Thoracic aorta (tissue), 2 donors: Measurements from ENCODE around the gene MTMR1. TPM values are rescaled to one million over a fixed set of nuclear protein-coding genes. Genes with fewer than 3 reads are reported as not detected.

Source experiments
- ATAC-seq: fragments of 150-250 bp; one replicate; pipeline ENCODE4 v1.8.0; 2017; ENCODE audit warnings: low read depth; ENCODE audit not compliant: insufficient number of reproducible peaks, low FRiP score
- DNase-seq: peaks from one replicate; pipeline ENCODE4 v3.0.0-alpha.2; 2020; ENCODE audit warnings: low spot score
- H3K27ac ChIP-seq, 2 donors: fragments of 200-600 bp; sonication (generic); 1 replicate in 1 of 2; 2 replicates in 1 of 2; pipeline ENCODE4 v1.5.1; 2016; ENCODE audit warnings: mild to moderate bottlenecking in 2 of 2, moderate library complexity in 2 of 2
- H3K27me3 ChIP-seq: fragments of 200-600 bp; sonication (generic); replicated peaks from 2 replicates; pipeline ENCODE4 v1.6.0; 2016; ENCODE audit warnings: mild to moderate bottlenecking; ENCODE audit not compliant: insufficient read depth
- H3K36me3 ChIP-seq: fragments of 200-600 bp; sonication (generic); one replicate; pipeline ENCODE4 v1.5.1; 2016
- H3K4me1 ChIP-seq, 2 donors: fragments of 200-600 bp; sonication (generic); 1 replicate in 1 of 2; 2 replicates in 1 of 2; pipeline versions ENCODE4 v1.5.1 to v1.6.0; 2016; ENCODE audit warnings: low read depth in 2 of 2, mild to moderate bottlenecking in 1 of 2; ENCODE audit not compliant: control insufficient read depth in 1 of 2
- H3K4me3 ChIP-seq: fragments of 200-600 bp; sonication (generic); 2 replicates; pipeline ENCODE4 v1.5.1; 2016; ENCODE audit warnings: mild to moderate bottlenecking
- H3K9me3 ChIP-seq: fragments of 200-600 bp; sonication (generic); 2 replicates; pipeline ENCODE4 v1.5.1; 2016
- total RNA-seq, 2 donors: library from RNA; depleted of rRNA; stranded (reverse); fragments of >200 nt; gene quantifications; one replicate each; pipeline versions ENCODE4 v1.1.0 to v1.2.3, GENCODE V29; 2016
- TF ChIP-seq, protein P1 (sequence below): fragments of 200-600 bp; sonication (generic); IDR thresholded peaks from one replicate; pipeline ENCODE4 v1.5.1; 2019; ENCODE audit warnings: antibody characterized with exemption

The MTMR1 gene
- total RNA-seq, 2 donors from 2014 or later = 26.5 to 31.5 TPM

DNA sequence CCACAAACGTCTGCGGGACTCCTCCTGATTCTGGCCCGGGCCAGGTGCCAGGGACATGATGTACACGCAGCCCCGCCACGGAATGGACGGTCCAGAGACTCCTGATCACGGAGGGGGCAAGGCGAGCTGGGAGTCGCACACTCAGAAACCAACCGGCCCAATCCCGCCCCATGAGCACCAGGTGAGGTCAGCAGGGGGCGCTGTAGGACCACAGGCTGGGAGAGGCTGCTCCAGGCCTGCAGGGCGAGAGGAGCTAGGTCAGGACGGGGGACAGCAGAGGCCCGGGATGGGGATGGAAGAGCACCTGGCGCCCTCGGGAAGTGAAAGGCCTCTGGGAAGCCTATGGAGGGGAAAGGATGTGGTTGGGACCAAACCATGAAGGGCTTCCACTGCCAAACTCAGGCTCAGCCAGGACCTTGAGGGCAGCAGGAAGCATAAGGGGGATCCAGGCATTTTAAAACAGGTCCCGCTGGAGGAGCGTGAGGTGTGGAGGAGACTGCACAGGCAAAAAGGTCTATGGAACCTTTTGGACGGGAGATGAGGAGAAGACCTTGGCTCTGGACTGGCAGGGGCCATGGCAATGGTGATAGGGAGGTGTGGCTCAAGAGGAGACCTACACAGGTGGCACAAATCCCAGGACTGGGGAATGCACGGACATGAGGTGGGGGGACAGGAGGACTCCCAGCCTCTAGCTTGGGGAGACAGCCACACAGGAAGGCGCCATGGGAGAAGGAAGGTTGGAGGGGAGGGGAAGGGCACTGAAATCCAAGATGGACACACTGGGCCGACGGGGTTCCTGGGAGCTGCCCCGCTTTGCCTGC is 79.2 kb downstream of the MTMR1 start:
- H3K36me3 ChIP-seq = peaks cover 4% of the 10 kb centered on the region
- H3K4me3 ChIP-seq = no peak overlapping the region
- TF ChIP-seq, protein P1, sequence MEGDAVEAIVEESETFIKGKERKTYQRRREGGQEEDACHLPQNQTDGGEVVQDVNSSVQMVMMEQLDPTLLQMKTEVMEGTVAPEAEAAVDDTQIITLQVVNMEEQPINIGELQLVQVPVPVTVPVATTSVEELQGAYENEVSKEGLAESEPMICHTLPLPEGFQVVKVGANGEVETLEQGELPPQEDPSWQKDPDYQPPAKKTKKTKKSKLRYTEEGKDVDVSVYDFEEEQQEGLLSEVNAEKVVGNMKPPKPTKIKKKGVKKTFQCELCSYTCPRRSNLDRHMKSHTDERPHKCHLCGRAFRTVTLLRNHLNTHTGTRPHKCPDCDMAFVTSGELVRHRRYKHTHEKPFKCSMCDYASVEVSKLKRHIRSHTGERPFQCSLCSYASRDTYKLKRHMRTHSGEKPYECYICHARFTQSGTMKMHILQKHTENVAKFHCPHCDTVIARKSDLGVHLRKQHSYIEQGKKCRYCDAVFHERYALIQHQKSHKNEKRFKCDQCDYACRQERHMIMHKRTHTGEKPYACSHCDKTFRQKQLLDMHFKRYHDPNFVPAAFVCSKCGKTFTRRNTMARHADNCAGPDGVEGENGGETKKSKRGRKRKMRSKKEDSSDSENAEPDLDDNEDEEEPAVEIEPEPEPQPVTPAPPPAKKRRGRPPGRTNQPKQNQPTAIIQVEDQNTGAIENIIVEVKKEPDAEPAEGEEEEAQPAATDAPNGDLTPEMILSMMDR = peak; percentile 76

DNA sequence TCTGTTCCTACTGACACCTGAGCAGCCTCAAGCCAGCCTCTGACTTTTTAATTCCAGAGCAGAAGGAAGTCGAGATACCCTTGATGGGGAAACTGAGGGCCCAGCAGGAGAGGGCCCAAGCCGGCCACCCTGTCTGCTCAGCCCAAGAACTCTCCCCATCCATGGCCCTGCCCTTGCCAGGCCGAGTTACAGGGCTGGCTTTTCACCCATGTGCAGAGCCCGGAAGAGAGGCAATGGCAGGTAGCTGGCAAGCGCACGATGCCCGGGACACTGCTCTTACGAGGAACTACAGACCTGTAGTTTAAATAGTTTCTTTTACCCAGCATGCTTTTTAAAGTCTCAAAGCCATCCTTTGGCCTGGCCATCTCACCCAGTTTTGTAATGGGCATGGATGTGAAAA is 79.9 kb downstream of the MTMR1 start:
- DNase-seq (no peak), ATAC-seq (no peak)
- Histone ChIP-seq H3K4me1 (no peaks in the 10 kb centered on the region), H3K4me3 (no peak overlapping the region), H3K27me3 (no peaks in the 10 kb centered on the region), H3K27ac (no peak overlapping the region), H3K9me3 (no peaks in the 10 kb centered on the region), H3K36me3 (peaks cover 4% of the 10 kb centered on the region)
- TF ChIP-seq, protein P1 = no peak

More for the DNA sequence above, 79.2 kb downstream of the MTMR1 start:
- no peaks in the 10 kb centered on the region for H3K9me3 ChIP-seq
- no peak for ATAC-seq
- H3K4me1 ChIP-seq = no peaks in the 10 kb centered on the region
- peak; percentile 8 for DNase-seq
- no peak overlapping the region for H3K27ac ChIP-seq
- no peaks in the 10 kb centered on the region for H3K27me3 ChIP-seq

DNA sequence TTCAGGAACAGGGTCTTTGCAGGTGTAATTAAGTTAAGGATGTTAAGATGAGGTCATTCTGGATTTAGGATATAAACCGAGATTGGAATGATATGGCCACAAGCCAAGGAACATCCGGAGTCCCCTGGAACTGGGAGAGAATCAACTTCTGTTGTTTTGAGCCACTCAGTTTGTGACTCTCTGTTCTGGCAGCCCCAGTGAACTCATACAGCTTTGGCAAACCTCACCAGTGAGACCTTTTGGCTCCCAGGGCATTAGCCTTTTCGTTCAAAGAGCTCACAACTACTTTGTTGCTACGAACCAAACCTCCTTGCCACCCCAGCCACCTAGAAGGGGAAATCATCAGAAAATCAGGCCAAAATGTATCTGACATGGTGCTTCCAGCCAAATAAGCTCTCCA is 80.4 kb downstream of the MTMR1 start:
- DNase-seq = no peak
- ATAC-seq = no peak
- TF ChIP-seq, protein P1 = no peak
- H3K27ac ChIP-seq = no peak overlapping the region
- peaks cover 4% of the 10 kb centered on the region for H3K36me3 ChIP-seq
- no peaks in the 10 kb centered on the region for H3K27me3 ChIP-seq
- no peaks in the 10 kb centered on the region for H3K4me1 ChIP-seq
- H3K9me3 ChIP-seq = no peaks in the 10 kb centered on the region
- no peak overlapping the region for H3K4me3 ChIP-seq

- TF ChIP-seq, protein P1 = no peak
- Histone ChIP-seq H3K4me1 (no peaks in the 10 kb centered on the region), H3K27me3 (no peaks in the 10 kb centered on the region), H3K27ac (no peak overlapping the region), H3K4me3 (no peak overlapping the region), H3K9me3 (no peaks in the 10 kb centered on the region), H3K36me3 (peaks cover 4% of the 10 kb centered on the region)
- DNase-seq (no peak), ATAC-seq (no peak)
These were observed 81.8 kb downstream of the MTMR1 start for GRCh38 chrX:150774798-150775568.
